GM10266 (cell line): ENCODE results near the gene MRPS31.
"Not testable (repeated sequence)": the region's sequence is repeated elsewhere in the genome, so short reads cannot be mapped to it uniquely, and the experiment has no call there.

Source experiments
- DNase-seq: peaks from one replicate; pipeline ENCODE4 v3.0.0; 2012; ENCODE audit errors: extremely low spot score
- CTCF ChIP-seq: IDR thresholded peaks from 2 replicates; pipeline ENCODE4 v1.5.1; 2012; ENCODE audit warnings: mild to moderate bottlenecking, low read depth; ENCODE audit not compliant: control insufficient read depth, insufficient read depth; ENCODE audit errors: missing control alignments

Gene MRPS31

GRCh38 chr13:40789275-40790153 is 18.5 kb upstream of the MRPS31 start, which contains the start of gene SLC25A15:
Gene SLC25A15 (plus strand): TSS chr13:40789611. CDS start chr13:40793227, 3,616 bp downstream.
- DNase-seq = peak; percentile 90
- peak; percentile 57 for TF ChIP-seq CTCF

GRCh38 chr13:40788540-40789274 is 17.7 kb upstream of the MRPS31 start:
- DNase-seq = not testable (repeated sequence)

GRCh38 chr13:40787062-40787461 is 16.1 kb upstream of the MRPS31 start:
- DNase-seq = no peak
- TF ChIP-seq CTCF = no peak

- no peak for DNase-seq
- no peak for TF ChIP-seq CTCF
Measured at GRCh38 chr13:40786568-40786996, 15.6 kb upstream of the MRPS31 start.

GRCh38 chr13:40784540-40784939 is 13.6 kb upstream of the MRPS31 start:
- TF ChIP-seq CTCF = no peak
- DNase-seq = no peak

GRCh38 chr13:40782971-40783370 is 12.0 kb upstream of the MRPS31 start:
- DNase-seq = not testable (repeated sequence)

- TF ChIP-seq CTCF = no peak
- no peak for DNase-seq
Measured at GRCh38 chr13:40781717-40782116, 10.7 kb upstream of the MRPS31 start.

GRCh38 chr13:40780822-40781401 is 9.9 kb upstream of the MRPS31 start:
- no peak for DNase-seq
- no peak for TF ChIP-seq CTCF
